GM18499 (cell line): ENCODE measurements around the gene FHOD1.

Experiments used
- ATAC-seq: cut with Tn5 transposase; IDR thresholded peaks from one replicate; pipeline ENCODE4 v1.9.1; 2021; ENCODE audit warnings: moderate number of reproducible peaks; ENCODE audit not compliant: insufficient read depth, unreplicated experiment

FHOD1 gene

DNA sequence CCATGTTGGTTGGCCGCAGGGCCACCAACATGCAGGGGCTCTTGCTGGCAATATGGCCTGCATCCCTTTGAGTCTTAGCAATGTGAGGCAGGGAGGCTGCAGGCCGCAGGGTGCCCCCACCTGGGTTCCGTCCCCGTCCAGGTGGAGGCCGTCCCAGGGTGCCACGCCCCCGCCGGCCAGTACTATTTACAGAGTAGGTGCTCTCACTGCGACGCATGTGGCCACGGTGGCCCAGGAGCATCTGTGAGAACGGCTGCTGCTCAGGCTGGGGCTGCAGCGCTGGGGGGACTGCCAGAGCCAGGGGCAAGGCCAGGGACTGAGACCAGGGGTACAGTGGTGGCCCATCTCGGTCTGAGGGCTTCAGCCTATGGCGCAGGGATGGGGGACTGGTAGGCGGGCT lies 67.1 kb downstream of the FHOD1 start:
- no peak for ATAC-seq

DNA sequence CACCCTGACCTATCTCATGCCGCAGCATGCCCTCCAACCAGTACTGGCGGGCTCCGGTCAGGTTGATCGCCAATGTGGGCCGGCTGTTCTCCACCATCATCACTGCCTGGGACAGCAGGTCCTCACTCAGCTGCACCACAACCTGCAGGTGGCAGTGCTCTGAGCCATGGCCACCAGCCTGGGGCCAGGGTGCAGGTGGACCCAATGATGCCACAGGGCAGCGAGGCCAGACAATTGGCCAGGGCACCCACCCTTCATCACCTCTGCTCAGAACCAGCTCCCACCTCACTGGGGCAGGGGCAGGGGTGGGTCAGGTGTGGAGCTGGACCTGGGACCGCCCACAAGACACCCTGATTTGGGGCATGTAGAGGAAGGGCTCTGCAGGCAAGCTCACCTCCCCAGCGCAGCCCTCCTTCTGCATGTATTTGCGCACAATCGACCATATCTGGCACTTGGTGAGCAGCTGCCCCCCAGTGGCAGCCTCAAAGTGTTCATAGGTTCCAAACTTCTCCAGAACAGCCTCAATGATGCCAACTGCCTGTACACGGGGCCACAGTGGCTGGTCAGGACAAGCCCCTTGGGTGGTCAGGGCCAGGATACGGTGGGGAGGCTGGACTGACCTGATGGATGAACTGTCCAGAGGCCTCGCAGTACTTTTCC lies 67.7 kb downstream of the FHOD1 start:
- no peak for ATAC-seq
